Head of caudate nucleus (tissue), 42 donors: ENCODE data around the gene TMEM80.
A peak's percentile ranks its signal among the peaks of the same experiment; 100 is the strongest.

ENCODE experiments used
- DNase-seq, 42 donors: peaks; one replicate each; pipeline versions ENCODE4 v3.0.0 to v3.0.0-alpha.2; 2020 to 2021; ENCODE audit warnings: mixed read lengths in 7 of 42
- intact Hi-C: fragments of 100-400 bp; cut with DNase I; formaldehyde crosslinking; loops from one replicate; pipeline ENCODE4 v1.15.0; 2022

Gene TMEM80

DNA sequence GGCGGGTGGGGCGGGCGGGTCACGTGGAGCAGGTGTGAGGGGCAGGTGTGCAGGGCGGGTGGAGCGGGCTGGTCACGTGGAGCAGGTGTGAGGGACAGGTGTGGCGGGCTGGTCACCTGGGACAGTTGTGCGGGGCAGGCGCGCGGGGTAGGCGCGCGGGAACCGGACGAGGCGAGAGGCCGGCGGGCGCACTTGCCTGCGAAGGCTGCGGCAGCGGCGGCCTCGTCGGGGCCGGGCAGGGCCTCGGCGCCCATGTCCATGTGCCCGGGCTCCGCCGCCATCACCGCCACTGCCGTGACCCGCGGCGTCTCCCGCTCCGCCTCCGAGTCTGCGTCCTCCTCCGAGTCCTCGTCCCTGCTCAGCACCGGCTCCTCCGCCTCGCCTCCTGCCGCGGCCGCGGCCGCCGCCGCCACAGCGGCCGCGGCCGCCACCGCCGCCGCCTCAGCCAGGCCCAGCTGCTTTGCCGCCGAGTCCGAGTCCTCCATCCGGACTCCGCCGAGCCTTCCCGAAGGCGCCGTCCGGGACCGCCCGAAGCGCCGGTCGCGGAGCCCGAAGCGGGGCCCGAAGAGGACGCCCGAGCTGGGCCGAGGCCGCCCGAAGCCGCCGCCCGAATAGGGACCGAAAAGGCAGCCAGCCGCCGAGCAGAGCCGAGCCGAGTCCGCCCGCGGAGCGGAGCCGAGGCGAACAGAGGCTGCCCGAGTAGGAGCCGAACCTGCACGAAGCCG, 891 bp upstream of the TMEM80 start, which contains the start of gene DEAF1:
Gene DEAF1 (minus strand): TSS at position 660 of the 725 bp plus-strand sequence. CDS start 175 bp downstream, at position 485.
- DNase-seq: peak; percentile 91 to 99 (median 97)

DNA sequence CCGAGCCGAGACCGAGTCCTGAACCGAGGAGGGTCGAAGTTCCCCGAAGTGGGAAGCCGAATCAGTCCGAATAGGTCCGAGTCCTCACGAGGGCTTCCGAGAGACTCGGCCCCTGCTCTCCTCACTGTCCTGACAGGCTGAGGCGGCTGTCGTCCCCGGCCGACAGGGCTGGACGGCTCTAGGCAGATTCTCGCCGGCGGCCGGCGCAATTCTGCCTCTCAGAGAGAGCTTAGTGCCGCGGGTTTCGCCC, 403 bp upstream of the TMEM80 start:
- intact Hi-C loops: loop anchor here (10.0 kb wide), 1 partner anchor 130 kb away; the partner anchor contains the start of genes LMNTD2 and RASSF7
- no peak for DNase-seq

More for the DNA sequence above, 891 bp upstream of the TMEM80 start, which contains the start of gene DEAF1:
- intact Hi-C loops: loop anchor here (10.0 kb wide), 1 partner anchor 130 kb away; the partner anchor contains the start of genes LMNTD2 and RASSF7

DNA sequence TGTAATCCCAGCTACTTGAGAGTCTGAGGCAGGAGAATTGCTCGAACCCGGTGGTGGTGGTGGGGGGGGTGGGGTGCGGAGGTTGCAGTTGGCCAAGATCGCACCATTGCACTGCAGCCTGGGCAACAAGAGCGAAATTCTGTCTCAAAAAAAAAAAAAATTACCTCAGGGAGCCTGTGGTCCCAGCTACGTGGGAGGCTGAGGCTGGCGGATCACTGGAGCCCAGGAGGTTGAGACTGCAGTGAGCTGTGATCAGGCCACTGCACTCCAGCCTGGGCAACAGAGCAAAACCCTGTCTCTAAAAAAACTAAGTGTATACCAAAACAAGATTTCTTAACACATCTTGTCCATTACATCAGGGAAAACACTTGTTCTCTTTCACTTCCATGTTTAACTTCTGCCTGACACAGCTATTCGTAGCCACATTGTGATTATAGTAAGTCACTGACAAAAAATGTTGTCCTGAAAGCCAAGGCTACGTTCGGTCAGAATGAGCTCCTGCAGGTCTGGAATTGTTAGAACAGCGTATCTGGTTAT, 1.4 kb downstream of the TMEM80 start:
- intact Hi-C loops: loop anchor here (10.0 kb wide), 1 partner anchor 132 kb away; the partner anchor contains the start of genes LMNTD2 and RASSF7
- DNase-seq: no peak

DNA sequence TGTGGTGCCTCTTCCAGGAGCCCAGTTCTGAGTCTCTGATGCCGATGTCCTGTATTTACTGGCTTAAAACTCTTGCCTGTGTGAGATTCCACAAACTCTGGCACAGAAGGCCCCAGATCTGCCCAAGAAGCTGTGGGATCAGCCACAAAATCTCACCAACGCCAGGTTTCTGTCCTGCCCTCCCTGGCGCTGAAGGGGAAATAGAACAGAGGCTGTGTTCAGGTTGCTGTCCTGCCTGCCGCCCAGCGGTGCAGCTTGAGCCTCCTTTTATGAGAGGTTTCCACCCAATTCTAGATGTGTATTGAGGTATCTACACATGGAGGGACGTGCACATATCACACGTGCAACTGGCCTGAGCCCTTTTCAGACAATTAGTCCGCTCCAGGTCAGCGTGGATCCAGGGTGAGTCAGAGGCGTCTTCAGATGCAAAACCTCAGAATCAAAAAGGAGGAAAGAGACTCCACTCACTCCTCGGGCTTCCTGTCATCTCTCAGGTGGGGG, 2.2 kb downstream of the TMEM80 start:
- peak in 1 of 42 donors; percentile 25 for DNase-seq
- intact Hi-C loops: loop anchor here (10.0 kb wide), 1 partner anchor 133 kb away; the partner anchor contains the start of genes LMNTD2 and RASSF7

DNA sequence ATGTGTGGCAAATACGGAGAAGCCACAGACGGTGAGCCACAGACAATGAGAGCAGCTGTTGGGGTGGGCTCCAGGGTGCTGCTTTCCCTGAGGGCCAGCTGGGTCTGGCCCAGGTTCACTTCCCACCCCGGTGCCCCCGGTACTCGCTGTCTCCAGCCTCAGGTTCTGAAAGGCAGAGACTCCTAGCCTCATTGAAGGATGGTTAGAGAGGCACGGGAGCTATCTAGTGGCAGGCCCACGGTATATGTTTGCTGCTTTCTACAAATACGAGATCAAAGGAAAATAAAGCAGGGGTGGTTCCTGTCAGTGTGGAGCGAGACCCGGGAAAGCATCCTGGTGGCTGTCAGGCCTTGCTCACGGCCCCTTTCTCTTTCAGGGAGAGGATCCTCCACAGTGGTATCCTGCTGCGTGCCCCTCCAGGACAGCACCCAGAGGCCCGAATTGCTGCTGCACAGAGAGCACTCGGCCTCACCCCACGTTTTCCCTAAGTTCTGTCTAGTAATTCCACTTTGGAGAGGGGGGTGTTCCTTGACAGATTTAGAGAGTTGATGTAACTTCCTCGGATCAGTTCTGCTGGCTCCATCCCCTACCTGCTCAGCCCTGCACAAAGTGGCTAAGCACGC, 3.0 kb downstream of the TMEM80 start:
- intact Hi-C loops: loop anchor here (10.0 kb wide), 1 partner anchor 134 kb away; the partner anchor contains the start of genes LMNTD2 and RASSF7
- peak in 3 of 42 donors; percentile 35 to 60 (median 53) for DNase-seq

DNA sequence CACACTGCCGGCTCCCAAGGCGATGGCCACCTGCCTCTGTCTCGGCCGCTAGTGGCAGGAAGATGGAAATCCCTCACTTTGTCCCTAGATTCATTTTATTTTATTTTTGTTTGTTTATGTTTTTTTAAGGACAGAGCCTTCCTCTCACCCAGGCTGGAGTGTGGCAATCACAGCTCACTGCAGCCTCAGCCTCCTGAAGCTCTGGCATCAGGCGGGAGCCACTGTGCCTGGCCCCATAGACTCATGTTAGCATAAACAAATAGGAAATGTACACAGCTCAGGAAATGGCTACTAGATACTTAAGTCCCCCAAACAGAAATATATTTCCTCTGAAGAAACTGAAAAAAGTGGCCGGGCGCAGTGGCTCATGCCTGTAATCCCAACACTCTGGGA, 3.5 kb downstream of the TMEM80 start:
- intact Hi-C loops: loop anchor here (10.0 kb wide), 1 partner anchor 134 kb away; the partner anchor contains the start of genes LMNTD2 and RASSF7
- DNase-seq: no peak

DNA sequence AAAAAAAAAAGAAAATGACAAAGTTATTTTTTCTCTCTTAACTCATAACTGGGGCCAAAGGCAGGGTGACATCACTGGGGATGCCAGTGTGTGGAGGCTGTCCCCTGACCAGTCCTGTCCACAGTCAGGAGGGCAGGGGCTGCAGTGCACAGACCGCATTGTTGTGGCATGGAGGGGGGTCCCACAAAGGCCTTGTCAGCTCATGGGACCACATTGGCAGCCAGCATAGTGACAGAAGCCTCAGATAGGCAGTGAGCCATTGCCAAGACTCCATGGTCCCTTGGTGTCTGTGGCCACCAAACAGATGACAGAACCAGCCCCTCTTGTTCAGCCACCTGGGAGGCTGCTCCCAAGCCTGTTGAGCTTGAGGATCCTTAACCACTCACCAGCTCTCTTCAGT, 4.1 kb downstream of the TMEM80 start:
- no peak for DNase-seq
- intact Hi-C loops: loop anchor here (10.0 kb wide), 1 partner anchor 135 kb away; the partner anchor contains the start of genes LMNTD2 and RASSF7

DNA sequence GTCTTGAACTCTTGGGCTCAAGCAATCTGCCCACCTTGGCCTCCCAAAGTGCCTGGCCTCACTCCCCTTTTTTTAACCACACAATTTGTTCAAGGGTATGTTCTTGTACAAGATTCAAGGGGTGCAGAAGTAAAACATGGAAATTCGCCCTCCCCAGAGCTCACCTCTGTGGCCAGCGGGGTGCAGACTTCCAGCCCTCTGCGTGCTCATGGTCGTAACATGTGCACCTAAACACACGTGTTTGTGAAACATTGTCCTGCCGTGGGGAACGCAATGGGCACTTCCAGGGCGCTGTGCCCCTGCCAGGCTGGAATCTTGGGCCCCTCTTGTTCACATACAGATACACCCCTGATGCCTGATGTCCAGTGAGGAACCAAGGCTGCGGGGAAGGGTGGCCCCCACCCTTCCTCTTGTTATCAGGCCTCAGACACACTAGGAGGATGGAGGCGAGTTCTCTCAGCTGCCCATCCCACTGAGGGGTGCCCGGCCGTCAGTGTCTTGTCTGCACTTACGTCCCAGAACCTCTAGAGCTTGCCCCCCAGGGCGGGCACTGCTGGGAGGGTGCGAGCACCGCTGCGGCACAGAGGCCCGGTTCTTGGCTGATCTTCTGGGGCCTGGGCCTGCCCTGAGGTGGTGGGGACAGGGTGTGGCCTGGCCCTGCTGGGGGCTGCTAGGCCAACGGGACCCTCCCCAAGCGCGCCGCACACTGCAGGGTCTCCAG, 6.3 kb downstream of the TMEM80 start:
- intact Hi-C loops: no loop called here
- no peak for DNase-seq

DNA sequence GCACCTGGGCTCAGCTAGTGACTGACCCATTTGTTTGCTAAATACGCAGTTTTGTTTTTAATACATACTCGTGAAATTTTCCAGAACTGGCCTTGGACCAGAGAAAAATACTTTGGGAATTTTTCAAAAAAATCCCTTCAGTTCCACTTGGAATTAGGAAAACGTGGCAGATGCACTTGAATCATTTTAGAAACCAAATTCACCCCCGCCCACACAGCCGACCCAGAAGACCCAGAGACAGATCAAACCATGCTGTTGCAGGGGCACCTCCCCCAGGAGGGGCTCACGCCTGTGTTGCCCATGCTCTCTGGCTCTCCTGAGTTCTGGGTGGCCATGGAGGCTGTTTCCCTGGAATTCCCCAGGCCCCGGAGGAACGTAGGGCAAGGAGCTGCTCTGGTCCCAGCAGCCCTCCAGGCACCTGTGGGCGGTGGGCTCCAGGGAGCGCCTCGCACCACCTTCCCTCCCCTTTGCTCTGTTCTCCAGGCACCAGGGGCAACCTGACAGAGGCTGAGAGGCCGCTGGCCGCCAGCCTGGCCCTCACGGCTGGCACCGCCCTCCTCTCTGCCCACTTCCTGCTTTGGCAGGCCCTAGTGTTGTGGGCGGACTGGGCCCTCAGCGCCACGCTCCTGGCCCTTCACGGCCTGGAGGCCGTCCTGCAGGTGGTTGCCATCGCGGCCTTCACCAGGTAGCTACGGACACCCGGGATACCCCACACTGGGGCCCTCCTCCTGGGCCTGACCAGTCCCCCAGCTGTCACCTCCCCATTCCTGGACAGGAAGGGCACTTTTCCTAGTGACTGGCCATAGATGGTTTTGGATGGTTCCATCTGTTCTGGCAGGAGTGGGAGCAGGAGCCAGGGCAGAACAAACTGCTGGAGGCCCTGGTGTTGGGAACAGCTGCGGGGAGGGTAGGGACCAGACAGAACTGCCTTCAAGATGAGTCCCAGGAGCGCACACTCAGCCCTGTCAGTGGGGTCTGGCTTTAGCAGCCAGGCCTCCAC, 7.1 kb downstream of the TMEM80 start:
- intact Hi-C loops: no loop called here
- DNase-seq: peak in 5 of 42 donors; percentile 42 to 68 (median 63)

DNA sequence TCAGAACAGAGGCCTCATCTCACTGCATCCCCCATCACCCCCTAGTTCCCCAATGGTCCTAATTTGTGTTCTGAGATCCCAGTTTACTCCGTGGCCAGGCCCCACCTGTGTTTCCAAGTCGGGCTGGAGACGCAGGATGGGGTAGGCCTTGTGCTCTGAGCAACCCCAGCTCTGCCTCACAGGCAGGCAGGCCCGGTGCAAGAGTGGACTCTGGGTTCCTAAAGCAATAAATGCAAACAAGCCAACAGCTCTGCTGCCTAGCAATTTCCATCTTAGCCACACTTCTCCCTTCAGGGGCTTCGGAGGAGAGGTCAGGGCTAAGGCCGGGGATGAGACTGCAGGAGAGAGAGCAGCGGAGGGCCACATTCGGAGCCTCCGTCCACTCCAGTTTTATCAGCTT, 7.9 kb downstream of the TMEM80 start:
- intact Hi-C loops: no loop called here
- no peak for DNase-seq

DNA sequence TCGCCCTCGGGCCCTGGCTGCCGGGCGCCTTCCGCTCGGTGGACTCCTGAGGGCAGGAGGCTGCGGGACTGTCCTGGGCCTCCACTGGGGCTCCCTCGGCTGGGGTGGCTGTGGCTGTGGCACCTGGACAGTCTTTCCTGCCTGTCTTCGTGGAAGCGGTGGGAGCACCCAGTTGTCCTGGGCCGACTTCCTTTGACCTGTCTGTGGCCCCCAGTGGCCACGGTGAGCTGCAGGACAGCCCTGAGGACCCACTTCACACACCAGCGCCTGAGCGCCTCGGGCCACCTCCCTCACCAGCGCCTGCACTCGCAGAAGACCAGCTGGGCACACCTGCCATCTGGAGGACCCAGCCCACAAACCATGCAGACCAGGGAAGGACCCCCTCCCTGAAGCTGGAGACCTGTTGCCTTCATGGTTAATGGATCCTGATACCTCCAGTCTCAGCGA, 8.6 kb downstream of the TMEM80 start:
- no peak for DNase-seq

DNA sequence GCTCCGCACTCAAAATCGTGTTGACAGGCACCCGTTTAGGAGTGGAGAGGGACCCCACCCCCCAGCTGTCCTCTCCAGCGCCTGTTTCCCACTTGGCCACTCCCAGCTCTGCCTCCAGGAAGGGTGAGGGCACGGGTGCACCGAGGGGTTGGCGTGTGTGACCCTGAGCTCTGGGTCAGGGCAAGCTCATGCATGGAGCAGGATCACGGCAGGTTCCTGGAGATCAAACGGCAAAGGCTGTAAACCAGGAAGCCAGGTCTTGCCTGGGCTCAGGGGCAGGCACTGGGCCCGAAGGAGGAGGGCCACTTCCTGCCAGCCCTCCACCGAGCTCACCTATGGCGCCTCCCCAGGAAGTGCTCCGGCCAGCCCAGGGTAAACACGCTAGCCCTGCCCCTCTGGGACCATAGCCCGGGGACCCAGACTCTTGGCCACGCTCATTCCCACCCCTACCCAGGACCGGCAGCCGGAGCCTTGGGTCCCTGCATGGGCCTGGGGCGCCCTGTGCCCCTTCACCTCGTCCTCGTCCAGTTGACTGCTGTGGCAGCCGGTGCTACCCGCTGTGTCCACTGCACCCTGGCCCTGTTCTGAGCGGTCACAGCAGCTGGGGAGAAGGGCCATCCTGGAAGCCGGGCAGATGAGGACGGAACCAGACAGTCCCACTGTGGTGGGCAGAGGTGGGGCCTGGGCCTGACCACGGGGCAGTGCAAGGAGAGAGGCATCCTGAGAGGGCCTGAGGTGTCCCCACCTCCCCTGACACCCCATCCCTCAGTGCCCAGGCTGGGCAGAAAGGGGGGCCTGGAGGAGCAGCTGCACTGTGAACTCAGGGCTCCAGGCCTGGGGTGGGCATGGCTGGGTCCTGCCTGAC, 9.4 kb downstream of the TMEM80 start:
- intact Hi-C loops: no loop called here
- DNase-seq: no peak

More for the DNA sequence above, 8.6 kb downstream of the TMEM80 start:
- intact Hi-C loops: no loop called here

DNA sequence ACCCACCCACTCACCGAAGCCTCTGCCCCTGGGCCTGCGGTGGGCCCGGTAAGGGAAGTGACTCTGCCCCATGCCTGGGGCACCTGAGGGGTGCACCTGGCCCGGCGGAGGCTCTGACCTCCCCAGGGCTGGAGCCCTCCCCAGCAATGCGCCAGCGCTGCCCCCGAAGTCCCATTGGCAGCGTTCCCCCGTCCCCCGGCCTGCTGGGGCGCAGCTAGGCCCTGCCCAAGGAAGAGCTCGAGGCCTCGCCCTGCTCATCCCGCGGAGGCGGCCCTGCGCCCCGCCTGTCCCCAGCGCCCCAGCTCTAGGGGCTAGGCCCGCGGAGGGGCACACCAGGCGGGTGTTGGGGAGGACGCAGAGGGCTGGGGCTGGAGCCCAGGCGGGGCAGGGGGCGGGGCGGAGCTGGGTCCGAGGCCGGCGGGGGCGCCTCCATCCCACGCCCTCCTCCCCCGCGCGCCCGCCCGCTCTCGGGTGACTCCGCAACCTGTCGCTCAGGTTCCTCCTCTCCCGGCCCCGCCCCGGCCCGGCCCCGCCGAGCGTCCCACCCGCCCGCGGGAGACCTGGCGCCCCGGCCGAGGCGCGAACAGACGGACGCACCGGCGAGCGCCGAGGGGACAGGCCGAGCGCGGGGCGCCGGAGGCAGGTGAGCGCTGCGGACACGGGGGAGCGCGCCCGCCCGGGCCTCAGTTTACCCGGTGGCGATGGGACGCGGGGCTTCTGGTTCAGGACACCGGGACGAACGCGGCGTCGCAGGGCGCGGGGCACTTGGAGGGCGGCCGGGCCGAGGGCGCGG, 10.2 kb downstream of the TMEM80 start, which contains the start of gene EPS8L2:
Gene EPS8L2 (plus strand): TSS at position 586 of the 793 bp plus-strand sequence. CDS start 3,177 bp downstream, outside the sequence.
- DNase-seq: peak in 3 of 42 donors; percentile 30 to 58 (median 40)
- intact Hi-C loops: no loop called here

DNA sequence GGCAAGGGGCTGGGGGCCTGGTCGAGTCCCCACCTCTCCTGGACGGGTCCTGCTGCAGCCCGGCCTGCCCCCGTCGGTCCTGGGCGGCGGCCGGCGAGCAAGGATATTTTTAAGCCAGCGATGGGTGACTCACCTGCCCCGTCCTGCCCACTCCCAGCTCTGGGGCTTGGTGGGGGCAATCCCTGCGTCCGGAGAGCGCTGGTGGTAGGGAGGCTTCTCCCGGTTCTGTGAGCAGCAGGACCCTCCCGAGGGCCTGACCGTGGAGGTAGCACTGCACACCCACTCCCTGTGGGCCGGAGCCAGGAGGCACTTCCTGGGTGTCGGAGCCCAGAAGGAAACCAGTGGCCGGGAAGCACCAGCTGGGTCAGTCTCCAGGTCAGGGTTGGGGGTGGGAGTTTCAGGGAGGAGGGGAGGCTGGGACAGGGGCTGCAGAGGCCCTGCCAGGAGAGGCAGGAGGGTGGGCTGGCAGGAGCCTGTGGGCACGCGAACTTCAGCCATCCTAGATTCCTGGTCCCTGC, 10.9 kb downstream of the TMEM80 start:
- no peak for DNase-seq
- intact Hi-C loops: no loop called here

DNA sequence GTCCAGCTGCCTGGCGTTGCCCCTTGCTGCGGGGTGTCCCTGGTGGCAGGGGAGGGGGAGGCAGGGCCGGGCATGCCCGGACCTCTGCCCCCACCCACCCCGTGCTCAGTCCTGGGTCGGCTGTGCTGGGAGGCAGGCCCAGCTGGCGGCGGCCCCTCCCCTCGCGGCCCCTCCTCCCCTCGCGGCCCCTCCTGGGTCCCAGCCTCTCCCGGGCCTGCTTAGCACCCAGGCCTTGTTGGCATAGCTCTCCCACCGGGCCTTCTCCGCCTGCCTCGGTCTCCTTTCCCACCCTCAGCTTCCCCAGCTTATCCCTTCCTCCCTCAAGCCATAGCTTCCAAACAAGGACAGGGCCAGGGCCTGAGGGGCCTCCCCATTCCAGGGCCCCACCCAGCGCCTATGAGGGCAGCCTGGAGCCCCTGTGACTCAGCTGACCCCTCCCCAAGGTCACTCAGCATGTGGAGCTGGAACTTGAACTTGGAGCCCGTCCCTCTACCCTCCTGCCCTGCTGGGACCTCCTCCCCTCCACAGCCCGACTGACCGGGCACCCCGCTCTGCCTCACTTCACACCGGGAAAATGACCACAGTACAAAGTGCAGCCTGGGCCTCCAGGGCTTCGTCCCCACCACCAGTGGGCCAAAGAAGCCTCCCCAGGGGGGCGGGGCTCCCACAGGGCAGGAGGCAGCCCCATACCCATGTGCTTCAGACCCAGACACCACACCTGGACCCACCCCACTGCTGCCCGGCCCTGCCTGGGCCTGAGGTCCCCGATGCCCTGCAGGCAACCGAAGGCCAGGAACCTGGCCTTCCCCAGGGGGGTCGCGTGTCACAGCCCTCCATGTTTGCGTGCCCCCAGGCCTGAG, 11.6 kb downstream of the TMEM80 start:
- intact Hi-C loops: no loop called here
- DNase-seq: peak in 4 of 42 donors; percentile 31 to 53 (median 36)
